PC-3 (cell line): ENCODE results near the gene STK16.

Source experiments
- CTCF ChIP-seq: fragments of 300-600 bp; sonication (generic); conservative IDR thresholded peaks from 2 replicates; pipeline ENCODE4 v1.5.1; 2017; ENCODE audit warnings: antibody characterized with exemption, low read depth, mild to moderate bottlenecking, low read length
- EZH2 ChIP-seq: fragments of 300-600 bp; sonication (generic); IDR thresholded peaks from one replicate; pipeline ENCODE4 v1.6.1; 2017; ENCODE audit warnings: antibody characterized with exemption, mild to moderate bottlenecking, low read length; ENCODE audit not compliant: unreplicated experiment
- EZH2phosphoT487 ChIP-seq: fragments of 300-600 bp; sonication (generic); IDR thresholded peaks from 2 replicates; pipeline ENCODE4 v1.6.1; 2018; ENCODE audit warnings: mild to moderate bottlenecking, antibody characterized with exemption, low read length, borderline replicate concordance

DNA sequence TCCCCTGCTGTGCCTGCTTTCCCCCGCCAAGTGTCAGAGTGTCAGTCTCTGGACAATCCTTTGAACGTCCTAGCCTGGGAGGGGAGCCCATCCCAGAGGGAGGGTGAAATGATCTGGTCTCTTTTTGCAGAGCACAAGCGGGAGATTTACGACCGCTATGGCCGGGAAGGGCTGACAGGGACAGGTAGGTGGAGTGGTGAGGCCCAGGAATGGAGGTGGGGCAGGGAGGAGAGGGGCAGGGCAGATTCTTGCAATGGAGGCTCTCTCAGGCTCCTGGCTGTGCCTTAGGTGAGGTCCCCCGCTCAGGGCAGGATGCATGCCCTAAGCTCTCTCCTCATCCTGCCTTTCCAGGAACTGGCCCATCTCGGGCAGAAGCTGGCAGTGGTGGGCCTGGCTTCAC is 36.3 kb downstream of the STK16 start:
- TF ChIP-seq CTCF, result no peak
- TF ChIP-seq EZH2phosphoT487, result no peak
- no peak for TF ChIP-seq EZH2
